ENCODE measurements around the gene ZNF555. TPM values are rescaled to one million over a fixed set of nuclear protein-coding genes. Genes with fewer than 3 reads are reported as not detected.

Gene ZNF555
- total RNA-seq, 1 experiment from 2014 or later: 0.84 TPM

- H4K20me1 ChIP-seq (ENCODE audit: low read length): no peaks in the 10 kb centered on the region
- ATAC-seq: no peak
- ChIA-PET POLR2A (ENCODE audit: unreplicated experiment) (no interaction called here), CTCF (no interaction called here)
- H3K9ac ChIP-seq (ENCODE audit: low read length): no peak overlapping the region
- H2AFZ ChIP-seq (ENCODE audit: low read length): no peak overlapping the region
- intact Hi-C loops (cut with micrococcal nuclease): no loop called here
- H3K36me3 ChIP-seq (ENCODE audit: low read depth, low read length): no peaks in the 10 kb centered on the region
- no peak overlapping the region for H3K4me3 ChIP-seq (ENCODE audit: low read length)
- TF ChIP-seq CTCF (conservative IDR thresholded peaks at IDR 0.05; ENCODE audit: low read depth, low read length) (no peak), EZH2phosphoT487 (IDR thresholded peaks at IDR 0.05; ENCODE audit: borderline replicate concordance, low read length) (no peak), EZH2 (IDR thresholded peaks at IDR 0.05; ENCODE audit: low read length, unreplicated experiment) (no peak)
- no peak for DNase-seq
- H3K79me2 ChIP-seq (ENCODE audit: low read length): no peaks in the 10 kb centered on the region
- no peaks in the 10 kb centered on the region for H3F3A ChIP-seq (ENCODE audit: low read length, unreplicated experiment)
- no peaks in the 10 kb centered on the region for H3K9me3 ChIP-seq (ENCODE audit: low read length)
- H3K9me2 ChIP-seq (replicated peaks; ENCODE audit: low read length): no peaks in the 10 kb centered on the region
- no TSS peak for BruUV-seq (replicated peaks)
- no peak overlapping the region for H3K4me2 ChIP-seq (ENCODE audit: low read length)
- H3K27me3 ChIP-seq (ENCODE audit: low read length): no peaks in the 10 kb centered on the region
- no peaks in the 10 kb centered on the region for H3K4me1 ChIP-seq (ENCODE audit: insufficient read depth, low read length)
- H3K27ac ChIP-seq (ENCODE audit: low read length): no peak overlapping the region
These were observed 22.5 kb downstream of the ZNF555 start for GRCh38 chr19:2863816-2864215.

DNA sequence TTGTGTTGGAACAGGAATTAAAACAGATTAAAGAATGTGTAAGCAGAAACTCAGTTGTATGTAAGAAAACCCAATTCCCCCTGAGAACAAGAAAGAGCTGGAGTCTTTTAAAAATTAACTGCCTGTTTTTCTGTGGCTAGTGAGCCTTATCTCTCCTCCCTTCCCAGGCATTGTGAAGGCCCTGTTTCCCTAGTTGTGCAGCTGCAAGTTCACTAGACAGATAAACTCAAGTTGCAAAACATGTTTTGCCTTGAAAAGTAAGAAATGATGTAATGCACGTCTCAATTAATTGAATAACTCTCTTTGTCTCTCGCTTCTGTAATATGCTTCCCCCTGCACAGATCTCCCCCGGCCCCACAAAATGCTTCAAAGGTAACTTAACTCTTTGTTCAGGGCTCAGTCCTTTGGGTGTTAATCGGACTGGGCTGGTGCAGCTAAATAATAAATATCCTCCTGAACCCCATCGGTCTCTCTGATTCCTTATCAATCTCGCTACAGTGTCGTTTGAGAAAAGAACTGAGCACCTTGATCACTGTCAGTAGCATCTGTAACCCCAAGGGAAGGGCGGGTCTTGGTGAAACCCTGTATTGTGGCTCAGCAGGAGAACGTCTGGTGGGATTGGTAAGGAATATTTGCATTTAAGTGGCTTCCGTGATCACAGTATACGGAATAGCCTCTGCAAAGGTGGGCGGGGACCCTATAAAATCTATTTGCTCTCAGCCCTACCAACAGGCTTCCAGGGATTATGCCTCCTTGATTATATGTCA, 24.2 kb downstream of the ZNF555 start:
- Histone ChIP-seq H3K79me2 (ENCODE audit: low read length) (no peaks in the 10 kb centered on the region), H3K9me2 (replicated peaks; ENCODE audit: low read length) (no peaks in the 10 kb centered on the region), H4K20me1 (ENCODE audit: low read length) (no peaks in the 10 kb centered on the region), H3K4me3 (ENCODE audit: low read length) (no peak overlapping the region), H2AFZ (ENCODE audit: low read length) (no peak overlapping the region), H3K4me1 (ENCODE audit: insufficient read depth, low read length) (no peaks in the 10 kb centered on the region), H3F3A (ENCODE audit: low read length, unreplicated experiment) (no peaks in the 10 kb centered on the region), H3K27me3 (ENCODE audit: low read length) (no peaks in the 10 kb centered on the region), H3K4me2 (ENCODE audit: low read length) (no peak overlapping the region), H3K9ac (ENCODE audit: low read length) (no peak overlapping the region), H3K36me3 (ENCODE audit: low read depth, low read length) (no peaks in the 10 kb centered on the region), H3K9me3 (ENCODE audit: low read length) (no peaks in the 10 kb centered on the region), H3K27ac (ENCODE audit: low read length) (no peak overlapping the region)
- no peak for TF ChIP-seq EZH2phosphoT487 (IDR thresholded peaks at IDR 0.05; ENCODE audit: borderline replicate concordance, low read length)
- DNase-seq (no peak), ATAC-seq (no peak)
- no TSS peak for BruUV-seq (replicated peaks)
- intact Hi-C loops (cut with micrococcal nuclease): no loop called here
- CTCF ChIA-PET: no interaction called here
- POLR2A ChIA-PET (ENCODE audit: unreplicated experiment): no interaction called here

DNA sequence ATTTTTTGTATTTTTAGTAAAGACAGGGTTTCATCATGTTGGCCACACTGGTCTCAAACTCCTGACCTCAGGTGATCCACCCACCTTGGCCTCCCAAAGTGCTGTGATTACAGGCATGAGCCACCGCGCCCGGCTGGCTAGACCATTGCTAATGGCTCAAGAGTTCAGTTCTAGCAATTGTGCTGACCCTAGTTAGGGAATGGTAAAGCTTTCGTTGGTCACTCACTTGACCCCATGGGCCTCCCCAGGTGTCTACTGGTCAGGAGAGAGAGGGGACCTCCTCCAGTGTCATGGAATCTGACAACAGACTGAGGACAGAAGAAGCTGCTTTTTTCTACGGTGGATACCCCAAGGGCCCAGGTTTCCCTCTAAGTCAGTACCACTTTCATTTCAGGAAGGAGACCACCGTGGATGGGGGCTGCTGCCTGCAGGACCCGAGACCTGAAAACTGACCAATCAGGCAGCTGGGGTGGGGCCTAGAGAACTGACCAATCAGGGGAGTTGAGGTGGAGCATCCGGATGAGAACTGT, 25.3 kb downstream of the ZNF555 start:
- CTCF ChIA-PET: no interaction called here
- Histone ChIP-seq H3F3A (ENCODE audit: low read length, unreplicated experiment) (no peaks in the 10 kb centered on the region), H3K36me3 (ENCODE audit: low read depth, low read length) (no peaks in the 10 kb centered on the region), H3K9me3 (ENCODE audit: low read length) (no peaks in the 10 kb centered on the region), H3K79me2 (ENCODE audit: low read length) (no peaks in the 10 kb centered on the region), H3K9ac (ENCODE audit: low read length) (no peak overlapping the region), H2AFZ (ENCODE audit: low read length) (no peak overlapping the region), H3K9me2 (replicated peaks; ENCODE audit: low read length) (no peaks in the 10 kb centered on the region), H4K20me1 (ENCODE audit: low read length) (no peaks in the 10 kb centered on the region), H3K4me1 (ENCODE audit: insufficient read depth, low read length) (no peaks in the 10 kb centered on the region), H3K27ac (ENCODE audit: low read length) (no peak overlapping the region), H3K27me3 (ENCODE audit: low read length) (no peaks in the 10 kb centered on the region), H3K4me2 (ENCODE audit: low read length) (no peak overlapping the region), H3K4me3 (ENCODE audit: low read length) (no peak overlapping the region)
- DNase-seq (no peak), ATAC-seq (no peak)
- BruUV-seq (replicated peaks): no TSS peak
- intact Hi-C loops (cut with micrococcal nuclease): no loop called here
- no peak for TF ChIP-seq CTCF (conservative IDR thresholded peaks at IDR 0.05; ENCODE audit: low read depth, low read length)
- no peak for TF ChIP-seq EZH2 (IDR thresholded peaks at IDR 0.05; ENCODE audit: low read length, unreplicated experiment)
- POLR2A ChIA-PET (ENCODE audit: unreplicated experiment): no interaction called here
